Activated CD8-positive, alpha-beta T cell treated with anti-CD3 and anti-CD28 coated beads for 36 hours (primary cell): ENCODE measurements around the gene EWSR1. TPM values are rescaled to one million over a fixed set of nuclear protein-coding genes. Genes with fewer than 3 reads are reported as not detected.

Source experiments
- ATAC-seq: fragments of 200-7000 bp; cut with Tn5 transposase; one replicate; pipeline ENCODE4 v1.10.0; 2021; ENCODE audit warnings: mild to moderate bottlenecking, moderate library complexity
- CTCF ChIA-PET: fragments of 350-600 bp; sonication (Branson Sonifier 250); formaldehyde crosslinking; loops from one replicate; lab custom pipeline; 2021; ENCODE audit warnings: antibody characterized with exemption; lab: Charles Lee
- POLR2A ChIA-PET: fragments of 350-600 bp; sonication (Branson Sonifier 250); formaldehyde crosslinking; loops from one replicate; lab custom pipeline; 2021; ENCODE audit warnings: antibody characterized with exemption; lab: Charles Lee
- DNase-seq: peaks from one replicate; pipeline ENCODE4 v3.0.0-alpha.2; 2020
- H3K27ac Mint-ChIP-seq: one replicate; pipeline ENCODE4 v1.8.0; 2021; ENCODE audit warnings: mild to moderate bottlenecking, mixed read lengths
- H3K27me3 Mint-ChIP-seq: one replicate; pipeline ENCODE4 v1.8.0; 2021; ENCODE audit warnings: mixed read lengths
- H3K36me3 Mint-ChIP-seq: one replicate; pipeline ENCODE4 v1.8.0; 2021; ENCODE audit warnings: low read depth, mixed read lengths
- H3K4me1 Mint-ChIP-seq: one replicate; pipeline ENCODE4 v1.8.0; 2021; ENCODE audit warnings: low read depth, mixed read lengths
- H3K4me3 Mint-ChIP-seq: one replicate; pipeline ENCODE4 v1.8.0; 2021; ENCODE audit warnings: mild to moderate bottlenecking, moderate library complexity, mixed read lengths
- H3K9me3 Mint-ChIP-seq: one replicate; pipeline ENCODE4 v1.8.0; 2021; ENCODE audit warnings: mixed read lengths
- CTCF ChIP-seq: fragments of 200-600 bp; IDR thresholded peaks from one replicate; pipeline ENCODE4 v1.8.0; 2022; ENCODE audit warnings: antibody characterized with exemption, mild to moderate bottlenecking
- intact Hi-C: fragments of 100-400 bp; cut with micrococcal nuclease; formaldehyde crosslinking; loops from one replicate; pipeline ENCODE4 v1.10.0; 2022
- total RNA-seq, 2 experiments: library from RNA; stranded (reverse); gene quantifications; one replicate each; pipeline ENCODE4 v1.2.3, GENCODE V29; 2021

Gene EWSR1
- total RNA-seq, 2 experiments from 2014 or later, result 307 to 315 TPM

GRCh38 chr22:29224121-29224858, 43.8 kb upstream of the EWSR1 start:
- H3K4me3 Mint-ChIP-seq, result no peak overlapping the region
- H3K27me3 Mint-ChIP-seq, result no peaks in the 10 kb centered on the region
- DNase-seq (no peak), ATAC-seq (no peak)
- no peak overlapping the region for H3K27ac Mint-ChIP-seq
- TF ChIP-seq CTCF, result no peak
- ChIA-PET CTCF (no interaction called here), POLR2A (no interaction called here)
- H3K9me3 Mint-ChIP-seq, result no peaks in the 10 kb centered on the region
- intact Hi-C loops, result no loop called here
- H3K36me3 Mint-ChIP-seq, result no peaks in the 10 kb centered on the region
- no peaks in the 10 kb centered on the region for H3K4me1 Mint-ChIP-seq

- Mint-ChIP-seq H3K36me3 (no peaks in the 10 kb centered on the region), H3K4me1 (no peaks in the 10 kb centered on the region), H3K27ac (no peak overlapping the region), H3K4me3 (no peak overlapping the region), H3K9me3 (no peaks in the 10 kb centered on the region), H3K27me3 (no peaks in the 10 kb centered on the region)
- ATAC-seq, result no peak
- CTCF ChIA-PET, result no interaction called here
- no peak for TF ChIP-seq CTCF
- intact Hi-C loops, result no loop called here
- DNase-seq, result no peak
- POLR2A ChIA-PET, result no interaction called here
These were observed 43.1 kb upstream of the EWSR1 start for GRCh38 chr22:29224859-29225410.

- intact Hi-C loops, result no loop called here
- DNase-seq (no peak), ATAC-seq (no peak)
- Mint-ChIP-seq H3K27me3 (no peaks in the 10 kb centered on the region), H3K4me1 (no peaks in the 10 kb centered on the region), H3K9me3 (no peaks in the 10 kb centered on the region), H3K4me3 (no peak overlapping the region), H3K27ac (no peak overlapping the region), H3K36me3 (no peaks in the 10 kb centered on the region)
- ChIA-PET POLR2A (no interaction called here), CTCF (no interaction called here)
- TF ChIP-seq CTCF, result no peak
These were observed 42.5 kb upstream of the EWSR1 start for GRCh38 chr22:29225422-29226090.

GRCh38 chr22:29226351-29226981, 41.6 kb upstream of the EWSR1 start:
- no peaks in the 10 kb centered on the region for H3K4me1 Mint-ChIP-seq
- POLR2A ChIA-PET, result no interaction called here
- H3K4me3 Mint-ChIP-seq, result no peak overlapping the region
- no peak for DNase-seq
- no peaks in the 10 kb centered on the region for H3K9me3 Mint-ChIP-seq
- no peak for ATAC-seq
- H3K27ac Mint-ChIP-seq, result no peak overlapping the region
- intact Hi-C loops, result no loop called here
- CTCF ChIA-PET, result no interaction called here
- no peaks in the 10 kb centered on the region for H3K36me3 Mint-ChIP-seq
- no peak for TF ChIP-seq CTCF
- no peaks in the 10 kb centered on the region for H3K27me3 Mint-ChIP-seq
